SKM-1 (cell line): Measurements from ENCODE around the gene SHANK2.

Source experiments
- DNase-seq: peaks from one replicate; lab custom pipeline; 2025; ENCODE audit not compliant: unreplicated experiment; lab: John Stamatoyannopoulos, UW

SHANK2 gene

DNA sequence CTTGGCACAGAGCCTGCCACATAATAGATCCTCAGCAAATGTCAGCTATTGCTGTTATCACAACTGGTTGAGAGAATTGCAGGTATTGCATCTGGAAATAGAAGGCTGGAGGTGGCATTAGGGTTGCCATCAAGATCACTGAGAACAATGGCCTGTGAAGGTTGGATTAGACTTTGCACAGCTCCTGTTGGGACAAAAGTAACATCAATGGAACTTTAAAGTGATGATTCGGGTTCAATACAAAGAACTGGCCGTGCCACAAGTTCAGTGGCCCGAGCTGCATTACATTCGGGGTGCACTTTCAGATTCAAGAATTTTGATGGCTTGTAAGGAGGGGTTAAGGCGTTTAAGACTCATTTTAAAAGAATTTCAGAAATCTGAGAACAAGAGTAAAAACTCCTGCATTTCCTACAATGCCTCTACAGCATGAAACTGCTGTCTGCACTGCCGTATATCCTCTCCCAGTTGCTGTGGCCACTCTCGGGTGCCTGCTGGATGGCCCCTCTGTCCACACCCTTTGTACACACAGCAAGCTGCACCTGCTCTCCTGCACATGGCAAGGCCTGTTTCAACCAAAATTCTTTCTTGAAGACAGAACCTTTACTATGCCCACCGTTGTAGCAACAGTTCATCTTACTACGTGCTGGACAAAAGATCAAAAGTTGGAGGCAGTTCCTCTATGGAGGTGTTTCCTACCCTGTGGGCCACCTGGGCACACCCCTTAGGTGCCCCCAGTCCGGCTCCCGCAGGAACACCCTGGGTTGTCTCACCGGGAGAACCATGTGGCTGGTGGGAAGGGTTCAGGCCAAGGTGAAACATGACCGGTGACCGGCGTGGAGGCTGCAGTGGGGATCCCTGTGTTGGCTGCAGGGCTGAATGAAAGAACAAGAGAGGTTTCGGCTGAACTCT lies 17.5 kb upstream of the SHANK2 start:
- DNase-seq: no peak

DNA sequence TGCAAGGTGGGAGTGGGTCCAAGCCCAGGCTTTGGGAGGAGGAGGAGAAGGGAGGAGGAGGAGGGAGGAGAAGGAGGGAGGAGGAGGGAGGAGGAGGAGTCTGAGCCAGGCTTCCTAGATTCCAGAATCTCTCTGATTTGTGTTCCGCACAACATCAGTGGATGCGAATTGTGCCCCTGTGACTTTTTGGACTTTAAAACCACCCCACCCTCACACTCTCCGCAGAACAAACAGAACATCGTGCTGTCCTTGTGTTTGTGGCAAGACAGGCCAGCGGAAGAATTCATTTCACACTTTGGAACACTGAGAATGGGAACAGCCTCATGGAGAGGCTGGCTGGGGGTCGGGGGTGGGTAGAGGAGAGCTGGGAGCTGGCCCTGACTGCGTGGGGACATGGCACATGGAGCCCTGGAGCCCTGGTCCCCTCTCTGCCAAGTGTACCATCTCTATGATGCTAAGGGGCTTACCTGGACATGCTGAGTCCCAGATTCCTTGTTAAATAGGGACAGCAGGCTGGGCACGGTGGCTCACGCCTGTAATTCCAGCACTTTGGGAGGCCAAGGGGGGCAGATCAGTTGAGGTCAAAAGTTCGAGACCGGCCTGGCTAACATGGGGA lies 16.4 kb upstream of the SHANK2 start:
- DNase-seq: no peak

DNA sequence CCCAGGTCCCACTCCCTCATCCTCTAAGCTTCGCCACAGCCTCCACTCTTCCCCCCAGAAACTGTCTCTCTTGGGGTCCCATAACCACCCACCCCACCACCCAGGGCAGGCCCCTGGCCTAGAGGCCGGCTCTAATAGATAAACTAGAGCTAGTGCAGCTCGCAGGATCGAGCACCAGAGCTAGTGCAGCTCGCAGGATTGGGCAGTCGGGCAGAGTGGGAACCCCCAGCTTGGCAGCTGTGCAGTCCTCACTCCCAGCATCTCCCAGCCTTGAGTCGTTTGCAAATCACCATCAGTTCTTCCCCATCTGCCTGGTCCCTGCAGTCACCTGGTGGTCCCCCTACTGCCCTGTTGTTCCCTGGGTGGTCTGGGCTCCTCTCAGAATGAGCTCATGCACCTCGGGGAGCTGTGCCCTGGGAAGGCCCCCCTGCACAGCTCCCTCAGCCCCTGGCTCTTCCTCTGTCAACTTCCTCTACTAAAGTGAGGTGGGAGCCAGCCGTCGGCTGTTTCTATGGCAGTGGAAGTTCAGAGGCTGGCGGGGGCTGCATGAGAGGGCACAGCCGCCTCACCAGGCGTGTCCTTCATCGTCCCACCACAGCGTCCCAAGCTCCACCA lies 15.5 kb upstream of the SHANK2 start:
- DNase-seq: no peak

DNA sequence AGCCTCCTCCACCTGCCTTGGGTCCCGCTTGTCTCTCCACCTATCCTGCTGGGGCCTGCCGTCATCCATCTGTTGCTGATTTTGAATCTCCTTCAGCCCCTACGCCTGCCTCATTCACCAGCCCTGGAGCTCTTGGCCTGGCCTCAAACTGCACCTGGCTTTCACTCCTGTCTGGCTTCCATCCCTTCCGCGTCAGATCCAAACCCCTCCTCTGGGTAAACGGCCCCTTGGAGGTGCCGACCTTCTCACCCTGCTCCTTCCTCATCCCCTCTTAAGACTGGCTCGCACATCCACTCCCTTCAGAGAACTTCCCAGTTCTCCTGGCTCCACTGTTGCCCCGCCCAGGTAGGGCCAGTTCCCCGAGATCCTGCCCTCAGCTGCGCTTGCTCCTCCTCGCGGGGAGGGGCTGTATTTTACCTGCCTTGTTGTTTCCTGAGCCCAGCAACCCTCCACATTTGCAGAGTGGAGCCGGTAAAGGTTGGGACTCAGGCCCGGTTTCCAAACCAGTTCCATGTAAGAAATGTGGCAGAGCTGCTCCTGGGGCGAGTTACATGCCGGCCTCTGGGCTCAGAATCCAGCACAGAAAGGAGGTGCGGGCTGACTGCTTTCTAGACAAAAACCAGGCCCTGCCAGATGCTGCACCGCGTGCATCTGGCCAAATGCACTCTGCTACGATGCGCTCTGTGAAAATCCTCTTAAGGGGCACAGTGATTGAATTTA lies 13.9 kb upstream of the SHANK2 start:
- no peak for DNase-seq

DNA sequence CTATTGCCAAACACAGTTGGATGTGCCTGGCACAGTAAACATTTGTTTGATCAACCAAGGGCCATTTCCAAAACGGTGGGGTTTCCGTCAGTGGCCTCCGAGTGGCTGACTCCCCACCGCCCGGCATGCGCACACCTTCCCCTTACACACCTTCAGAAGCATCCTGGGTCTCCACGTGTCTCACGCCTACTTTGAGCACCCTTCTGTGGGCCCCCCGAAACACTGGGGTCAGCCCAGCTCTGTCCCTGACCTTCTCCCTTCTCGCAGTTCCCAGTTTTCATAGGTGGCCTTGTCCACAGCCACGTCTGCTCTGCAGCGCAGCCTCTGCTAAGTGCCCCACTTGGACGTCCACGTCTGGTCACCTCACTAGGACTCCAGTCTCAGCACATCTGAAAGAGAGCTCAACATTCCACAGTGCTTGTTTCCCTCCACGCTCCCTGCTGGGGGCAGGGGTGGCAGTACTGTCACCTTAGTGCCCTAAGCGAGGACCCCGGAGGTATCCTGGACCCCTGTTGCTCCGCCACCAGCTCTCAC lies 13.2 kb upstream of the SHANK2 start:
- DNase-seq: no peak

DNA sequence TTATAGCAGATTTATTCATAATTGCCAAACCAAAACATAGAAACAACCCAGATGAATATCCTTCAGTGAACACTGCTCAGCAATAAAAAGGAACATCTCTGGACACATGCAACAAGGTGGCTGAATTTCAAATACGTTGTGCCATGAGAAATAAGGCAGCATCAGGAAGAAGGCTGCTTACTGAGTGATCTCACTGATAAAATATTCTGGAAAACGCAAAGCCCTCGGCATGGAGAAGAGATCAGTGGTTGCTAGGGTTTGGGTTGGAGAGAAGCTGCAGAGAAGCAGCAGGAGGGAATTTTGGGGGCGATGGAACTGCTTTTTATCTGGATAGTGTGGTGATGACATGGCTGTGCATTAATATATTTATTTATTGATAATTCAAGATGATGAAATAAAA lies 11.0 kb upstream of the SHANK2 start:
- no peak for DNase-seq

DNA sequence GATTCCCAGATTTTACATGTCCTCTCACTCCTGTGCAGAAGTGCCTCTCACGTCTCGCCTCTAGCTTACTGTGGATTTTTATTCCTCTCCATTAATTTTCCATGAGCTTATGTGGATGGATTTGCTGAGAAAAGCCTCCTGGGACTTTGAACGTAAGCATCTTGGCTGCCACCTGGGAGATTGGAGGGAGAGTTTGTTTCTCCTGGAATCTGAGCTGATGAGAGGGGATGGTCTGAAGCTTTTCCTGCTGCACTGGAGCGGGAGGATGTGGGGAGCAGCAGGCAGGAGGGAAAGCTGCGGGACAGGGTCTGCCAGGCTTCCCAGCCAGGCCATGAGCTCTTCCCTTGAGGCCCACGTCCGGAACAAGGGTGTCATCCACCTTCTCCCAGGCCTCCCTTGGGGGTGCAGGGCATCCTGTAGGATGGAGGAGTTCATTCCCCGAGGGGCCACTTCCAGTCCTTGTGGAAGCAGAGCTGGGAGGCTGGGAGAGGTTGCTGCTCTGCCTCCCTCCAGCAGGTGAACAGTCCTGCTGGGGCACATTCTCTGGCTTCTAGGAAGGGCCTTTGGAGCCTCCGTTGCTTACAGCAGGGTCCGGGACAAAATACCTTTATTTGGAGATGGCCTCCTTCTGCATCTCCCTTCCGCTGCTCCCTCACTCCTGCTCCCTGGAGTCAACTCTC lies 3.6 kb upstream of the SHANK2 start:
- DNase-seq: no peak

DNA sequence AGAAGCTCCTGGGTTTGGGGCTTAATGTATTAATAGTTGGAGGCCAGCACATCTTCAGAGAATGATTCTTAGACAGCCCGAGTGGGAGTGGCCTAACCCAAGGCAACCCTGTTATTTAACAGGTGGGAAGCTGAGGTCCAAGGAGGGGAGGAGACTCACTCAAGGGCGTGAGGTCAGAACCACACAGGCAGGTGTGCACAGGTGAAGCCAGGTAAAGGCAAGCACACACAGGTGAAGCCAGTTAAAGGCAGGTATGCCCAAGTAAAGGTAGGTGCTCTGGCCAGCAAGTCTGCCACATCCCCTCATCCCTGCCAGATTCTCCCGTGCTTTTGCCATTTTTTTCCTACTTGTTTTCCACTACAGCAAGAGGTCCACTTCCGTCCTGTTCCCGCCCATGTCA lies 2.9 kb upstream of the SHANK2 start:
- DNase-seq: no peak

DNA sequence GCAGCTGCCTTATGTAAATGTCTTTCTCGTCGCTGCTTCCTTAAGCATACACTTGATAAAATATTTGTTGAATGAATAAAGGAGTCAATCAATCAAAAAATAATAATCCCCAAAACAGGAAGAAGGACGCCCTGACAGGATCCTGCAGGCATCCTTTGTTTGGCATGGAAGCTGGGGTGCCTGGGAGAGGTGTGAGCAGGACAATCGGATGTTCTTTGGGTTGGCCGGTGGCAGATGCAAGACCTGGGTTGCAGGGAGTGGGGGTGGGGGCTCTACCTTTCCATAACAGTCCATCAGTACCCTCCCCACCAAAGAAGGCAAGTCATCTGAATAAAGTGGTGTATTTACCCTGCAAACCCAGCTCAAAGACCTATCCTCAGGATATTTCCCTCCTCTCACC lies 1.4 kb upstream of the SHANK2 start:
- DNase-seq: no peak

DNA sequence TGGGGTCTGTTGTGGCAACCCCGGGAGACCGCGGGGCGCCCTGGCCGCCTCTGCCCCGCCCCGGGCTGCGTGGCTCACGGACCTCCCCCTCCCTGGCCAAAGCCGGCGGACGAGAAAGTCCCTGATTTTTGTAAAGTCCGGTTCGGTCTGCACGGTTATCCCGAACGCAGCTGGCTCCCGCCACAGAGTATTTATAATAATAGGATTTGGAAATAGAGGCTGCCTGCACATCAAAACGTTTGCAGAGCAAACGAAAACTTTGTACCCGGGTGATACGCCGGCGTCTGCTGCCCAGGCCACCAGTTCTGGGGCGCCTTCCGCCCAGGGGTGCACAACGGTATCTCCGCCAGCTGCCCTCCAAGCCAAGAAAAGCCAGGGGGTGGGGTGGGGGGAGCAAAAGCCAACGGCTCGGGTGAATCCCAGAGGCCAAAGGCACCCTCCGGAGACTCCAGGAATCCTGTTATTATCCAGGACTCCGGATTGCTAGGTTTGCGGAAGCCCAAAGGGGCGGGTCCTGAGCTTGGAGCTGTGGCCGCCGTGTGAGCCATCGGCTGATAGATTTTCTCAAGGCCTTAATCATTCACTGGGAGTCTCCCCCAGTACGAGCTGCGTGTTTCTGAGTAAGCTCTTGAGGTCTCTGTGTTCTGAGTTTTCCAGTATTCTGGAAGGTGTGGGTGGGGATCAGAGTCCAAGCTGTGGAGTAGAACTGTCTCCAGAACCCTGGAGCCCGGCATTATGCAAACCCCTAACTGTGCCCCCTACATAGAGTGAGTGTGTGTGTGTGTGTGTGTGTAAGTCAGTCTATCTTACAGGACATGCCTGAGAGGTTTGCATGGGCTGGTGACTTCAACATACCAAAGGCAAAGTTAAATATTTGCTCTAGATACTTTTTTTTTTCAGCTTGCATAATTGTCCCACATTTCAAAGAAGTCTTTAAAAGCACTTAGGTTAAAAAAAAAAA lies 673 bp upstream of the SHANK2 start:
- no peak for DNase-seq

DNA sequence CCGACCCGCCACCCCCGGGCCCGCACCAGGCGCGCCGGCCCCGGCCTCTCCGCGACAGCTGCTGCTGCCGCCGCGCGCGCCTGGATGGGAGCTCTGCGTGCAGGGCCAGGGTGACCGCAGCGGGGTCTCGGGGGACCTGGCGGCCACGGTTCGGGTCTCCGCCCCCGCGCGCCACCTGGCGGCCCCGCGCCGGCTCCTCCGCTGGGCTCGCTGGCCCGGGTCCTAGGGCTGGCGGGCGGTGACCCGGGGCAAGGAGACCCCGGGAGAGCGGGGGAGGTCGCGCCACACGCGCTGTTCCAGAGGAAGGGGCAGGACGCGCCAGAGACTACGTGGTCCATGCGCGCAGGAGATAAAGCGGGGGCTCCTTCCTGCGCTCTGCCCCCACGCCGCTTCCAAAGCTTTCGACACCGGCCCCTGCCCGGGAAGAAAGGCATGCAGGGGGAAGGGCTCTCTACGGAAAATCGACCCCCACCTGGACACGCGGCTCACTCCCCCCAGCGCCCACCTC lies 562 bp downstream of the SHANK2 start:
- DNase-seq: no peak

DNA sequence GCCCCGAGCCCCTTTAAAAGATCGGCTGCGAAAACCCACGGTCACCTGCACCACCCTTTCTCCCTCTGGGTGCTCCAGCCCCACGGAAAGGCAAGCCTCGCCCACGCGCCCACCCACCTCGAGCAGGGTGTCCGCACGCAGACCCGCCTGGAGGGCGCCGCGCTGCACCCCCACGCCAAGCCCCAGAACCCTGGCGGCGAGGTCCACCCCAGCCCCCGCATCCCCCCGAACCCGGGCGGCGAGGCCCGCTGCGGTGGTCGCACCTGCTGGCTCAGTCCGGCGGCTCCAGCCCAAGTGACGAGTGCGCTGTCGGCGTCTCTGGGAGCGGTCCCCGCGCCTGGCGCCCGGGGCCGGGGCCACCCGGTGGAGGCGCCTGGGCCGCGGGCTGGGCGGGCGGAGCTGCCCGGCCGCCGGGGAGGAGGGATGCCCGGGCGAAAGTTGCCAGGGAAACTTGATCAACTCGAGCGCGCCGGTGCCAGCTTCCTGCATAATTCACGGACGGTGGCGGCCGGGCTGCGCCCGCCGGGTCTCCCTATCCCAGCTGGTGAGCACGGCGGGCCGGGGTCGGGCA lies 1.1 kb downstream of the SHANK2 start:
- no peak for DNase-seq

DNA sequence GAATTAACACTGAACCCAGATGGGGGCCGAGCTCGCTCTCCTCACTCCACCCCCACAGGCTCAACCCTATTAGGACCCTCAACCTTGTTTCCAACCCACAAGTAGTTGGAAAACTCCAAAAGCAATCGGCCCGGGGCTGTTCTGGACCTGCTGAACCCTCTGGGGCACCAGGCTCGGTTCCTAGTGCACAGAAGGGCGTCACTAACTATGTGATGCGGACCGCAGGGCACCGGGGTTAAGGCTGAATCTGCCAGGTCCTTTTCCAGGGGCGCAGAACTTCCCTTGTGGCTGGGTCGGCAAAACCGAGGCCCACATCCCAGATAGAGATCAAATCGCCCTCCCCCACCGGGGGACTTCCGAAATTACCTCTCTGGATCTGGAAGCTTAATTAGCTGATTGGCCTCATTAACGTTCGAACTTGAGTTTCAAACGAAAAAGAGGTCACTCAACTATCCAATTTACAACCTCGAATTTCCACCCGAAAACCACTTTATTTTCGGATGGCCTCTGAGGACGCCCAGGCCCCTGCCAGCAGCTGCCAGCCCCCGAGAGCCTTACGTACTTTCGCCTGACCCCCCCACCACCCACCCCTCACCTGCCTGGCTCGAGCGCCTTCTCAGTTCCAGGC lies 1.7 kb downstream of the SHANK2 start:
- DNase-seq: no peak

DNA sequence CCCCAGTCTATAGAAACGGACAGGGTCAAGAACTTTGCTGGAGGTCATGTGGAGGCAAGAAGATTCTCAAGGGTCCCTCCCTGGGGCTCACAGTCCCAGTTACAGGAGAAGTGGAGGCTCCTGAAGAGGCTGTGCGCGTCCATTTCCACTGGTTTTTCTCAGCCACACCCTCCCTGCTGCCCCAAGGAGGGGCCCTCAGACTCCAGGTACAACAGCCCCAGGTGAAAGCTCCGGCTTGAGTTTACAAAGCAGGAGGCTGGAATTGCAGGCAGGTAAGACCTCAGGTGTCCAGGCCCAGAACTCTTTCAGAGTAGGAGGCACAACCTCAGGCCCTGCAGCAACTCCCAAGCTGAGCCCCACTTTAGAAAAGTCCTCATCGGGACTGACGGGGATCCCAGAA lies 3.1 kb downstream of the SHANK2 start:
- no peak for DNase-seq

DNA sequence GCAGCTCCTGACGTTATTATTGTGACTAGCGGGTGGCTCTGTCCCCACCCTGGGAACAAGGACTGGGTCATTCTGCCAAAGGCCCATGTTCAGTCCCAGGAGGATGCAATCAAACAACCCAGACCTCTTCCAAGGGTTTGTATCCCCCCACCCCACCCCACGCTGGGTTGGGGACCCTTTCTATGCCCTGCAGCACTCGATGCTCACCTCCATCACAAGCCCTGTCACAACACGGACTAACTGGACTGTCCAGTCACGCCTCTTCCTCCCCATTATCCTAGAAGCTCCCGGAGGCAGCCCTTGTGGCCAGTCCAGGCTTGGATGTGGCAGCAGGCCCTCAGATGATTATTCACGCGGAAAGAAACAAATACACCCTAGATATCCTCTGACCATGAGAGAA lies 3.7 kb downstream of the SHANK2 start:
- no peak for DNase-seq

DNA sequence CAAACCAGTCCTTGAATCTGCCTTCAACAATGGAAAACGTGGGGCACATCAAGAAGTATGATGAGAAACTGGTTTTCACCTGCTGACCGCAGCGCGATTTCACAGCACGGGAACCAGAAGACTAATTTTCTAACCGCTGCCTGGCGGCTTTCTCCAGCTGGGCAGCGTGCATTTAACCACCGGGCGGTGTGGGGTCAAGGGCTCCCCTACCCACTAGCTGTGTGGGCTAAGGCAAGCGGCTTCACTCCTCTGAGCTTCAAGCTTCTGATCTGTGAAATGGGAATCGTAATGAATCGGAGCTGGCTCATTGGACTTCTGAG lies 4.2 kb downstream of the SHANK2 start:
- DNase-seq: no peak

DNA sequence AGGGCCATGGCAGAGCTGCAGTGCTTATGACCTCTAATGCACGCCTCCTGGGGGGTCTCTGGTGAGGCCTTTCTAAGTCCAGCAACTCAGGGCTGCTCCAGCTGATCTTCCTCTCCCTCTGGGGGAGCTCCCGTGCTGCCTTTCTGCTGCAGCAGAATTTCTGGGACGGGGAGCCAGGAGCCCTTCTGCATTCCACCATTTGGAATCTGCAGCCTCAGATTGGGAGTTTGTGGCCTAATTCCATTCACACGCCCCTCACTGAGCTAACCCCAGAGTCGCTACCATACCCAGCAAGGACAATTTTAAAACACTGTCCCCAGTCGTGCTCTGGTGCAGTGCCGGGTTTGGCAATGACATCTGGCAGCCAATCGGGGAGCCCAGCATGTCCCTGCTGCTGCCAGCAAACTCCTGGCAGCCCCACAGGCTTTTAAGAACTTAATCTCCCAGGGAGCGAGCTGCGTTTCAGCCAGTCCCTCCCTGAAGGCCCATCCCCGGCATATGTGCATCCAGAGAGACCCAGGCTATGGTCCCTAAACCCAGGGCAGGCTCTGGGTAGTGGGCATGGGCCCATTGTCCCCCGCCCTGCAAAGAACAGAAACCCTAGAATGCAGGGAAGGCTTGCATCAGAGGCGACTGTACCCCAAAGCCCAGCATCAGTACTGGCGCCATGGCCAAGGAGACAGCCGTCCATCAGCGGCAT lies 4.7 kb downstream of the SHANK2 start:
- no peak for DNase-seq

DNA sequence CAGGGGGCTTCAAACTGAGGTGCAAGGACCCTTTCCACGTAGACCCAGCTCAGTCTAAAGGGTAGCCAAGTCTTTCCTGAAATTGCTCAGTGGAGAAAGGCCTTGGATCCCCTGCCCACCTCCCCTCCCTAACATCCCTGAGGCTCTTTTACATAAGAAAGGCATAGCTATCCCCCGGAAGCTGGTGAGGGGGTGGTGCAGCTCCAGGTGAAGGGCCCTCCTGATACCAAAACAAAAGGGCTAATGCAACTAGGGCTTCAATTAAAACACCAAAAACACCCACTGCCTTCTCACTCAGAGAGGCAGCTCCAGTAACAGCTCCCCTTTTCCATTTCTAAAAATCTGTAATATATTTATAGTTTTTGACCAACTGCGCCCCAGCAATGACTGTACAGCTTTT lies 5.8 kb downstream of the SHANK2 start:
- DNase-seq: no peak
